HEK293 (cell line): ENCODE data around the gene ENO3.

ENCODE experiments used
- CTCF ChIA-PET: fragments of 350-600 bp; formaldehyde crosslinking; extraction: SDS; loops from one replicate; lab custom pipeline; 2021; ENCODE audit warnings: antibody characterized with exemption; lab: Yijun Ruan, JAX
- POLR2A ChIA-PET: fragments of 300-600 bp; formaldehyde crosslinking; extraction: SDS; loops from one replicate; lab custom pipeline; 2020; ENCODE audit warnings: antibody characterized with exemption, inconsistent platforms; lab: Yijun Ruan, JAX
- H3K27ac ChIP-seq: fragments of 200-500 bp; sonication (Bioruptor generic); 2 replicates; pipeline ENCODE4 v1.5.1; 2014; ENCODE audit warnings: low read depth, low read length, control low read depth, inconsistent platforms; ENCODE audit errors: extremely low read depth
- H3K36me3 ChIP-seq, 2 experiments: fragments of 200-500 bp in 1 of 2; sonication (Bioruptor generic) in 1 of 2; 1 replicate in 1 of 2; 2 replicates in 1 of 2; pipeline ENCODE4 v1.5.1; 2014 to 2017; ENCODE audit warnings: inconsistent platforms in 2 of 2, low read length in 2 of 2; ENCODE audit not compliant: control insufficient read depth in 2 of 2, insufficient read depth in 1 of 2
- H3K4me1 ChIP-seq: fragments of 200-500 bp; sonication (Bioruptor generic); 2 replicates; pipeline ENCODE4 v1.5.1; 2014; ENCODE audit warnings: mild to moderate bottlenecking, low read length, inconsistent platforms; ENCODE audit not compliant: control insufficient read depth, insufficient read depth
- H3K4me3 ChIP-seq: 2 replicates; pipeline ENCODE4 v1.5.1; 2011; ENCODE audit warnings: low read depth, mild to moderate bottlenecking, control low read depth, low read length, moderate library complexity
- H3K9me3 ChIP-seq: fragments of 200-500 bp; sonication (Bioruptor generic); 2 replicates; pipeline ENCODE4 v1.5.1; 2014; ENCODE audit warnings: low read depth, low read length, inconsistent platforms; ENCODE audit not compliant: control insufficient read depth, insufficient read depth
- RBAK ChIP-seq: fragments of 450-650 bp; formaldehyde crosslinking; IDR thresholded peaks from 2 replicates; pipeline ENCODE4 v1.5.1; 2016; ENCODE audit warnings: missing biosample characterization, missing genetic modification characterization
- ZBTB48 ChIP-seq: fragments of 450-650 bp; formaldehyde crosslinking; IDR thresholded peaks from 2 replicates; pipeline ENCODE4 v1.5.1; 2016; ENCODE audit warnings: missing biosample characterization, missing genetic modification characterization
- ZEB2 ChIP-seq: fragments of 450-650 bp; formaldehyde crosslinking; IDR thresholded peaks from 2 replicates; pipeline ENCODE4 v1.5.1; 2016; ENCODE audit warnings: missing biosample characterization, missing genetic modification characterization
- ZNF48 ChIP-seq: fragments of 450-650 bp; formaldehyde crosslinking; IDR thresholded peaks from 2 replicates; pipeline ENCODE4 v1.5.1; 2016; ENCODE audit warnings: missing biosample characterization, missing genetic modification characterization
- ZNF830 ChIP-seq: fragments of 450-650 bp; IDR thresholded peaks from 2 replicates; pipeline ENCODE4 v1.5.0; 2018; ENCODE audit warnings: missing biosample characterization, missing genetic modification characterization, low read depth, mild to moderate bottlenecking, moderate library complexity
- TF ChIP-seq, protein P1 (sequence below): fragments of 450-650 bp; formaldehyde crosslinking; optimal IDR thresholded peaks from 2 replicates; pipeline ENCODE3; 2016; ENCODE audit warnings: missing biosample characterization, mild to moderate bottlenecking, missing genetic modification characterization
- TF ChIP-seq, protein P2 (sequence below): fragments of 450-650 bp; formaldehyde crosslinking; IDR thresholded peaks from 2 replicates; pipeline ENCODE4; 2016; ENCODE audit warnings: missing biosample characterization, missing genetic modification characterization
- TF ChIP-seq, protein P3 (sequence below): fragments of 450-650 bp; formaldehyde crosslinking; IDR thresholded peaks from 2 replicates; pipeline ENCODE4 v1.5.0; 2017; ENCODE audit warnings: missing biosample characterization, missing genetic modification characterization, borderline replicate concordance
- TF ChIP-seq, protein P4 (sequence below): fragments of 450-650 bp; formaldehyde crosslinking; IDR thresholded peaks from 2 replicates; pipeline ENCODE4 v1.5.1; 2016; ENCODE audit warnings: missing biosample characterization, missing genetic modification characterization
- TF ChIP-seq, protein P5 (sequence below): fragments of 450-650 bp; formaldehyde crosslinking; IDR thresholded peaks from 2 replicates; pipeline ENCODE4 v1.5.1; 2016; ENCODE audit warnings: missing biosample characterization, missing genetic modification characterization

ENO3 gene

DNA sequence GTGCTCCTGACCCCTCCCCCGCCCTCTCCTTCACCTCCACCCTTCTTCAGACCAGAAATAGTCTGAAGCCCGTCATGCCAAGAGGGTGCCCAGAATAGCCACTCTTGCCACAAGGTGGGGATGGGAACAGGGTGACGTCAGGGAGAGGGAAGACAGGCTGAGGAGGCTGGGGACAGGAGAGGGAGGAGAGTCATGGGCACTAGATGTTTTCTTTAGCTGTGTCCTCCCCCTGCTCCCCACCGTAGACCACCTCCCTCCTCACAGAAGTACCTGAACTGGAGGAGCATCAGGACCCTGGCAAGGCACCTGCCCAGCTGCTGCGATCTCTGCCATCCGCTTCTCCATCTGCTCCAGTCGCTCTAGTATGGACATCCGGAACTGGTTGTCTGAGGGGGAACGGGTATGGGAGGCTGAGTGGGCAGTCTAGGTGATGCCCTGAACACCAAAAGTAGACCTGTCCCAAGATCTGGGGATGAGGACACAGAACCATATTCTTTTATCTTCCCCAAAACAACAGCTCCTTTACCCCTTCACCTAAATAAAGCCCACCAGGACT lies 23.3 kb downstream of the ENO3 start:
- CTCF ChIA-PET = interaction anchor here (0.9 to 1.5 kb wide), 2 partner anchors 13 to 65 kb away, joined by 4 to 7 read pairs; partner anchors contain the start of gene CAMTA2
- no peak overlapping the region for H3K27ac ChIP-seq
- no peaks in the 10 kb centered on the region for H3K4me1 ChIP-seq
- no peaks in the 10 kb centered on the region for H3K9me3 ChIP-seq
- H3K36me3 ChIP-seq = peaks cover 42 to 90% of the 10 kb centered on the region in 2 experiments
- TF ChIP-seq, protein P1, sequence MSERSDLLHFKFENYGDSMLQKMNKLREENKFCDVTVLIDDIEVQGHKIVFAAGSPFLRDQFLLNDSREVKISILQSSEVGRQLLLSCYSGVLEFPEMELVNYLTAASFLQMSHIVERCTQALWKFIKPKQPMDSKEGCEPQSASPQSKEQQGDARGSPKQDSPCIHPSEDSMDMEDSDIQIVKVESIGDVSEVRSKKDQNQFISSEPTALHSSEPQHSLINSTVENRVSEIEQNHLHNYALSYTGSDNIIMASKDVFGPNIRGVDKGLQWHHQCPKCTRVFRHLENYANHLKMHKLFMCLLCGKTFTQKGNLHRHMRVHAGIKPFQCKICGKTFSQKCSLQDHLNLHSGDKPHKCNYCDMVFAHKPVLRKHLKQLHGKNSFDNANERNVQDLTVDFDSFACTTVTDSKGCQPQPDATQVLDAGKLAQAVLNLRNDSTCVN = no peak
- TF ChIP-seq ZNF830 (tag by site-specific recombination) (no peak), ZBTB48 (no peak), RBAK (tag by site-specific recombination) (no peak)
- TF ChIP-seq, protein P2, sequence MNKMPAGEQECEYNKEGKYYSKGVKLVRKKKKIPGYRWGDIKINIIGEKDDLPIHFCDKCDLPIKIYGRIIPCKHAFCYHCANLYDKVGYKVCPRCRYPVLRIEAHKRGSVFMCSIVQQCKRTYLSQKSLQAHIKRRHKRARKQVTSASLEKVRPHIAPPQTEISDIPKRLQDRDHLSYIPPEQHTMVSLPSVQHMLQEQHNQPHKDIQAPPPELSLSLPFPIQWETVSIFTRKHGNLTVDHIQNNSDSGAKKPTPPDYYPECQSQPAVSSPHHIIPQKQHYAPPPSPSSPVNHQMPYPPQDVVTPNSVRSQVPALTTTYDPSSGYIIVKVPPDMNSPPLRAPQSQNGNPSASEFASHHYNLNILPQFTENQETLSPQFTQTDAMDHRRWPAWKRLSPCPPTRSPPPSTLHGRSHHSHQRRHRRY (tag by site-specific recombination) = no peak
- TF ChIP-seq, all 188 proteins: peak for 0
- no peak overlapping the region for H3K4me3 ChIP-seq
- POLR2A ChIA-PET = interaction anchor here (0.6 to 1.6 kb wide), 3 partner anchors 34 to 65 kb away, joined by 3 read pairs; partner anchors contain the start of genes RNF167 and SLC25A11

DNA sequence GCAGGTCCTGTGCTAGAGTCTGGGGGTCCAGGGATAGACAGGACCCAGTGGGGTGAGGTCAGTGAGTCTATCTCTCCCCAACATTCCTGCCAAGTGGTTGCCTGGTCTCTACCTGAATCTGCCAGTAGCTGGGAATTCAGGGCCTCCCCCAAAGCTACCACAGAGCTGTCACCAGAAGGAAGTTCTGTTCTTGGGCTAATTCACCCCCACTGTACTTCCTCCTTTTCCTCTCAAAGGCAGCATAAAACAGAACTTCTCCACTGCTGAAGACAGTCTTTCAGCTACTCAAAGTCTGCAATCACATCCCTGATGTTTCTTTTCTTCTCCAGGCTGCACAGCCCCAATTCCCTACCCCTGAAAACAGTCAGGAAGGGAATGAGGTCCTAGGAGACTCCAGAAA lies 27.8 kb downstream of the ENO3 start:
- ChIA-PET CTCF (interaction anchor here (0.6 to 4.3 kb wide), 3 partner anchors 8 to 84 kb away, joined by 3 to 43 read pairs (median 4); no protein-coding TSS in a partner anchor), POLR2A (interaction anchor here (0.8 to 2.7 kb wide), 2 partner anchors 9 to 11 kb away, joined by 3 to 9 read pairs; partner anchors contain the start of genes CAMTA2 and SPAG7)
- H3K4me1 ChIP-seq = no peaks in the 10 kb centered on the region
- no peaks in the 10 kb centered on the region for H3K9me3 ChIP-seq
- TF ChIP-seq ZEB2 (no peak), ZNF48 (tag by site-specific recombination) (no peak)
- TF ChIP-seq, protein P3, sequence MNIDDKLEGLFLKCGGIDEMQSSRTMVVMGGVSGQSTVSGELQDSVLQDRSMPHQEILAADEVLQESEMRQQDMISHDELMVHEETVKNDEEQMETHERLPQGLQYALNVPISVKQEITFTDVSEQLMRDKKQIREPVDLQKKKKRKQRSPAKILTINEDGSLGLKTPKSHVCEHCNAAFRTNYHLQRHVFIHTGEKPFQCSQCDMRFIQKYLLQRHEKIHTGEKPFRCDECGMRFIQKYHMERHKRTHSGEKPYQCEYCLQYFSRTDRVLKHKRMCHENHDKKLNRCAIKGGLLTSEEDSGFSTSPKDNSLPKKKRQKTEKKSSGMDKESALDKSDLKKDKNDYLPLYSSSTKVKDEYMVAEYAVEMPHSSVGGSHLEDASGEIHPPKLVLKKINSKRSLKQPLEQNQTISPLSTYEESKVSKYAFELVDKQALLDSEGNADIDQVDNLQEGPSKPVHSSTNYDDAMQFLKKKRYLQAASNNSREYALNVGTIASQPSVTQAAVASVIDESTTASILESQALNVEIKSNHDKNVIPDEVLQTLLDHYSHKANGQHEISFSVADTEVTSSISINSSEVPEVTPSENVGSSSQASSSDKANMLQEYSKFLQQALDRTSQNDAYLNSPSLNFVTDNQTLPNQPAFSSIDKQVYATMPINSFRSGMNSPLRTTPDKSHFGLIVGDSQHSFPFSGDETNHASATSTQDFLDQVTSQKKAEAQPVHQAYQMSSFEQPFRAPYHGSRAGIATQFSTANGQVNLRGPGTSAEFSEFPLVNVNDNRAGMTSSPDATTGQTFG = no peak
- TF ChIP-seq, protein P2 (tag by site-specific recombination) = no peak
- TF ChIP-seq, protein P4, sequence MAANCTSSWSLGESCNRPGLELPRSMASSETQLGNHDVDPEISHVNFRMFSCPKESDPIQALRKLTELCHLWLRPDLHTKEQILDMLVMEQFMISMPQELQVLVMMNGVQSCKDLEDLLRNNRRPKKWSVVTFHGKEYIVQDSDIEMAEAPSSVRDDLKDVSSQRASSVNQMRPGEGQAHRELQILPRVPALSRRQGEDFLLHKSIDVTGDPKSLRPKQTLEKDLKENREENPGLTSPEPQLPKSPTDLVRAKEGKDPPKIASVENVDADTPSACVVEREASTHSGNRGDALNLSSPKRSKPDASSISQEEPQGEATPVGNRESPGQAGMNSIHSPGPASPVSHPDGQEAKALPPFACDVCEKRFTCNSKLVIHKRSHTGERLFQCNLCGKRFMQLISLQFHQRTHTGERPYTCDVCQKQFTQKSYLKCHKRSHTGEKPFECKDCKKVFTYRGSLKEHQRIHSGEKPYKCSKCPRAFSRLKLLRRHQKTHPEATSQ (tag by site-specific recombination) = no peak
- TF ChIP-seq, protein P5, sequence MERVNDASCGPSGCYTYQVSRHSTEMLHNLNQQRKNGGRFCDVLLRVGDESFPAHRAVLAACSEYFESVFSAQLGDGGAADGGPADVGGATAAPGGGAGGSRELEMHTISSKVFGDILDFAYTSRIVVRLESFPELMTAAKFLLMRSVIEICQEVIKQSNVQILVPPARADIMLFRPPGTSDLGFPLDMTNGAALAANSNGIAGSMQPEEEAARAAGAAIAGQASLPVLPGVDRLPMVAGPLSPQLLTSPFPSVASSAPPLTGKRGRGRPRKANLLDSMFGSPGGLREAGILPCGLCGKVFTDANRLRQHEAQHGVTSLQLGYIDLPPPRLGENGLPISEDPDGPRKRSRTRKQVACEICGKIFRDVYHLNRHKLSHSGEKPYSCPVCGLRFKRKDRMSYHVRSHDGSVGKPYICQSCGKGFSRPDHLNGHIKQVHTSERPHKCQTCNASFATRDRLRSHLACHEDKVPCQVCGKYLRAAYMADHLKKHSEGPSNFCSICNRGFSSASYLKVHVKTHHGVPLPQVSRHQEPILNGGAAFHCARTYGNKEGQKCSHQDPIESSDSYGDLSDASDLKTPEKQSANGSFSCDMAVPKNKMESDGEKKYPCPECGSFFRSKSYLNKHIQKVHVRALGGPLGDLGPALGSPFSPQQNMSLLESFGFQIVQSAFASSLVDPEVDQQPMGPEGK (tag by site-specific recombination) = no peak
- peaks cover 44 to 84% of the 10 kb centered on the region in 2 experiments for H3K36me3 ChIP-seq
- H3K27ac ChIP-seq = no peak overlapping the region
- H3K4me3 ChIP-seq = no peak overlapping the region
